Erythroblast (primary cell): Measurements from ENCODE around the gene NKPD1.

Experiments
- DNase-seq, 2 experiments: peaks; one replicate each; lab custom pipeline; 2025; lab: John Stamatoyannopoulos, UW
- GATA1 ChIP-seq: IDR thresholded peaks from 2 replicates; pipeline ENCODE4 v1.6.1; 2011; ENCODE audit warnings: low read depth, mild to moderate bottlenecking, control low read depth, low read length, moderate library complexity
- POLR2A ChIP-seq: IDR thresholded peaks from 2 replicates; pipeline ENCODE4 v1.6.1; 2011; ENCODE audit warnings: mild to moderate bottlenecking, low read length

Gene NKPD1

DNA sequence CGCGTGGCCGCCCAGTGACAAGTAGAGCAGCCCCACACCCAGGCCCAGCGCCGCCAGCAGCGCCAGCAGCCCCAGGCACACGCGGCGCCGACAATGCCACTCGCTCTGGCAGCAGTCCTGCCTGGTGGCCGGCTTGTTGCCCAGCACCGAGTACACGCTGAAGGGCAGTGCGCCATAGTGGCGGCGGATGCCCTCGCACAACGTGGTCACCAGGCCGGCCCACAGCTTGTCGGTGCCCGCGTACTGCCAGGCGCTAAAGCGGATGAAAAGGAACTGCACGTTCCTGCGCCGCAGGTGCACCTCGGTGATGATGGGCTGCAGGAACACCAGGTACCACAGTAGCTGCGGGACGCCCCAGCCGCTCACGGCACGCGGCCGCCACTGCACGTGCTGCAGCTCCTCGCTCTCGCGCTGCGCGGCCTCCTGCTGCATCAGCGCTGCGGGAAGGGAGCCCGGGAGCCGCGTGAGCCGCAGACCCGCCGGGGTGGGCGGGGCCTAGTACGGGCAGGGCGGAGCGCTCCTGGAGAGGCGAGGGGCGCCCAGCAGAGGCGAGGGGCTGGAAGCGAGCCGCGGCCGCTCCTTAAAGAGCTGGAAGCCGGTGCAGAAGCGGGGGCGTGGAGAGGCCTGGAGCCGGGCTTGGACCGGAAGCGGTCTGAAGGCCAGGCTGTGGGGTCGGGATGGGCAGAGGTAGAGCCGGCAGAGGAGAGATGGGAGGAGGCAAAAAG, 7.3 kb downstream of the NKPD1 start:
- TF ChIP-seq POLR2A, result no peak
- DNase-seq, result peak; percentile 45 to 50

DNA sequence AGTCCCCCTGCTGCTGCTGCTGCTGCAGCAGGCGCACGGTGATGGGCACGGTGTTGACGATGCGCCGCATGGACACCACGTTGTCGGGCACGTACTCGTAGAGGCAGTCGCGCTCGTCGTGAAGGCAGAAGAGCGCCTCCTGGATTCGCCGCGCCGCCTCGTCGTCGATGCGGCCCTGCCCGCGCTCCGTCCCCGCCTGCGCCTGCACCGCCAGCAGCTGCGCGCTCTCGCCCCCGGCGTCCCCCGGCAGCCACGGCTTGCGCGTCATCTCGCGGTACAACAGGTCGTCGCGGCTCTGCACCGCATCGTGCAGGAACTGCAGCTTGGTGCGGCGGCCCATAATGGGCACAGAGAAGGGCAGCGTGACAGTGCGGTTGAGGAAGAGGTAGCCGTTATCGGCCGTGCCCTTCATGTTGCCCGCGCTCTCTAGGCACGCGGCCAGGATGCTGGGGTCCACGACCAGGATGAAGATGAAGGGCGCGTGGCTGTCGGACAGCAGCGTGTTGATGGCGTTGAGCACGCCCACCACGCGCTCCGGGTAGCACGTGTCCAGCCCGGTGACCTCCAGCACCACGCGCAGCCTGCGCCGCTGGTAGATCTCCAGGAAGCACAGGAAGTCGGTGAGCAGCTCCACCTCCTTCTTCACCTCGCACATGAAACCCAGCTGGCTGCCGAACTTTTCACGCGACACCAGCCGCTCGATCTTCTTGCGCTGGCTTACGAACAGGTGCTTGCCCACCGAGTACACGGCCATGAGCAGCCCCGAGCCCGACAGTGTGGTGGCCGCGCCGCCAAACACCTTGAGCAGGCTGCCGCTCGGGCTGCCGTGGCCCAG, 8.1 kb downstream of the NKPD1 start:
- DNase-seq, result peak; percentile 53 to 69
- TF ChIP-seq POLR2A, result no peak
- no peak for TF ChIP-seq GATA1

DNA sequence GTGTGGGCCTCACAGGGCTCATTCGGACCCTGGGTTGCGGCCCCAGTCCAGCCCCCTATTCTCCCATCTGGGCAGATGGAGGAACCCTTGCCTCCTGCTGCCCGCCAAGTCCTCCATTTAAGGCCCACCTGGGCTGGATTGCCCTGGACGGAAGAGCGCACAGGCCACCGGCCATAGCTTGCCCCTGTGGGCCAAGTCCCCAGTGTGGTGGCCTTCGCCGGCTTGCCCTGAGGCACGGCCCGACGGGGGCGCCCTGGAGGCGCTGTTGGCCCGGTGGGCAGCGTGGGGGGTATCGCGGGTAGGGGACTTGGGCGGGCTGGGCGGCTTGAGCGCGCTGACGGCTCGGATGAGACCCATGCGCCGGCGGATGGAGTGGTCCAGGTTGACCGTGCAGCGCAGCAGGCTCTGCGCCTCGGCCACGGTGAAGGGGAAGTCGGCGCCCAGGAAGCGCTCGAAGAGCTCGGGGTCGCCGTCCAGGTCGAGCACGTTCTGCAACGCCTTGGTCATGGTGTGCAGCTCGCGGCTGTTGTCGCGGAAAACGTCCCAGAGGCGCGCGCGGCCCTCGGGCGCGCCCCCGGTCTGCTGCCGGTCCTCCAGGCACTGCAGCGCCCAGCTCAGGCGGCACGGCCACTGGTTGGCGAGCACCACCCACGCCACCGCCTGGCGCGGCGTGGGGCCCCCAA, 8.8 kb downstream of the NKPD1 start:
- DNase-seq, result no peak
- TF ChIP-seq GATA1, result no peak
- no peak for TF ChIP-seq POLR2A

DNA sequence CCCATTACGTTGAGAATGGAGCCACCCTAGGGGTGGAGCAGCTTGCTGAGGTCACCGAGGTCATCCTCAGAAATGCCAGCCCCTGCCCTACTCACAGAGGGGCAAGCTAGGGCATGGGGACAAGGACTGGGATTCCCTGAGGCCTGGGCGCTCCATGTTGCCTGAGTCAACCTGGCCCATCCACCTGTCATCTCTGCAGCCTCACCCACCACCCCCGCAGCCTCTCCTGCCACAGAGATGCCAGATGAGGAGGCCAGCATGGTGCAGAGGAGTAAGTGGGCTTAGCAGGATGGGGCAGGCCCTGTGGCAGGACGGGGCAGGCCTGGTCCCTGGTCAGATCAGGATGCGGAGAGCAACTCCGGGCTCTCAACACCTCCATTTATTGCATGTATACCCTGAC, 9.5 kb downstream of the NKPD1 start:
- TF ChIP-seq GATA1 (no peak), POLR2A (no peak)
- DNase-seq, result no peak

DNA sequence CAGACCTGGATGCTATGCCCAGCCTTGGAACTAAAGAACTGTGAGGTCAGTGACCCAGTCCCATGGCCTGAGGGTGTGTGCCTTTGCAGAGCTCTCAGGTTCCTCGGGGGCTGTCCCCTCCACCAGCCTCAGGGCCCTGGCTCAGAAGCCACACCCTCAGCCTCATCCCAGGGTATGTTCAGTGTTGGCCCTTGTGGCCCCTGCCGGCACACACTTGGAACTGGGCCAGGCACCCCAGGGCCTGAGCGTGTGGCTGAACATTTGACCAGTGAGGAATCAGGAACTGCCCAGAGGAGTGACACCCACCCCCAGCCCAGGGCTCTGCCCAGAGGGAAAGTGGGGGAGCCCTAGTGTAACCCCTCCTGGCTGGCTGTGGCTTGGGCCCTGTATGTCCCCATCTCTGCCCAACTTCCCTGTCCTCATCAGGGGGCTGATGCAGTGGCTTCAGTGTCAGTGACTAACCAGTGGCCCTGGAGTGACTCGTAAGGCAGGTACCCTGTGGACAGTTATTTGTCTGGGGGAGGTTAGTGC, 10.0 kb downstream of the NKPD1 start:
- TF ChIP-seq GATA1 (no peak), POLR2A (no peak)
- DNase-seq, result no peak

DNA sequence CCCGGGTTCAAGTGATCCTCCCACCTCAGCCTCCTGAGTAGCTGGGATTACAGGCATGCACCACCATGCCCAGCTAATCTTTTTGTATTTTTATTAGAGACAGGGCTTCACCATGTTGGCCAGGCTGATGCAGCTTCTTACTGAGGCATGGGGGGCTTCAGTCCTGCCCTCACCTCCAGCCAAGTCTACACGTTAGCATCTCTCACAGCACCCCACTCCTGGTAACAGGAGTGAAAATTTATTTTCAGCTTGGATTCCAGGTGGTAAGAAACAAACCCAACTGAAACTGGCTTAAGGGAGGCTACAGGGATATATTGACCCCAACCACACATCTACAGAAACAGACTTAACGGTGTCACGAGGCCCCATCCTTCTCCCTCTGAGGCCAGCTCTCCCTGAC, 10.6 kb downstream of the NKPD1 start:
- no peak for DNase-seq
- no peak for TF ChIP-seq GATA1
- TF ChIP-seq POLR2A, result no peak

DNA sequence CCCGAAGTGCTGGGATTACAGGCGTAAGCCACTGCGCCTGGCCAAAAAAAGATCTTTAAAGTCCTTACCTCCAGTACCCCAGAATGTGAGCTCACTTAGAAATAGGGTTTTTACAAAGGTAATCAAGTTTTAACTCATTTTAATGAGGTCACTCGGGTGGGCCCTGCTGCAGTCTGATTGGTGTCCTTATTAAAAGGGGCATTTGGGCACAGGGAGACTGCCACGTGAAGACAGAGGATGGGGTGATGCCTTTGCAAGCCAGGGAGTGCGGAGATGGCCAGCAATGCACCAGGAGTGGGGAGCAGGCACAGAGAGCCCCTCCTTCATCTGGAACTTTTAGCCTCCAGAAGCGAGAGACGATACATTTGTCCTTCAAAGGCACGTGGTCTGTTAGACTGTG, 11.7 kb downstream of the NKPD1 start:
- TF ChIP-seq GATA1, result no peak
- TF ChIP-seq POLR2A, result no peak
- DNase-seq, result no peak

DNA sequence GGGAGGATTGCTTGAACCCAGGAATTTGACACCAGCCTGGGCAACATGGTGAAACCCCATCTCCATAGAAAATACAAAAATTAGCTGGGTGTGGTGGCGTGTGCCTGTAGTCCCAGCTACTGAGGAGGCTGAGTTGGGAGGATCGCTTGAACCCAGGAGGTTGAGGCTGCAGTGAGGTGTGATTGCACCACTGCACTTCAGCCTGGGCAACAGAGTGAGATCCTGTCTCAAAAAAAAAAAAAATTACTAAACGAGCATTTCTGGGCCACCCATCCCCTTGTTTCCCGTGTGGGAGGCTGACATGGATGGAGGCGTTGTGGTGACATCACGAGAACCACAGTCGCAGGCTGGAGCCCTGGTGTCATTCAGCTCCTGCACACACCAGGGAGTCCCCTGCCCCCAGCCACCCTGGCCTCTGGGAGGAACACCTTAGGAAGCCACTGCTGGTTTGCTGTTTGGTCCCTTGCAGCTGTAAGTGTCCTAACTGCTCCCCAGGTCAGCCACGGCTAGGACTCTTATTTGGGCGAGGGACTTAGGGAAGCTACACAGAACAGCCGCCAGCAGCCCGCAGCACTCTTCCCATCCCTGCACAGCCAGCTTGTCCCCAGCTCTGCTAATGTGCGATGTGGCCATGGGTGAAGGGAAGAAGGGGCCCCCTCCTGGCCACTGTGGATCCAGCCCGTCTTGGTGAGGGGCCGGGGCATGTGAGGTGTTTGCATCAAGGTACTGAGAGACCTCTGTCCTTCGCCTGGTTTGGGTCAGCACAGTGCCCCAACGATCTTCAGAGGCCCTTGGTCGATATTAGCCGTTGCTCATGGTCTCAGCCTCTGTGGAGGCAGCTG, 12.7 kb downstream of the NKPD1 start:
- DNase-seq, result no peak
- TF ChIP-seq POLR2A (no peak), GATA1 (no peak)

DNA sequence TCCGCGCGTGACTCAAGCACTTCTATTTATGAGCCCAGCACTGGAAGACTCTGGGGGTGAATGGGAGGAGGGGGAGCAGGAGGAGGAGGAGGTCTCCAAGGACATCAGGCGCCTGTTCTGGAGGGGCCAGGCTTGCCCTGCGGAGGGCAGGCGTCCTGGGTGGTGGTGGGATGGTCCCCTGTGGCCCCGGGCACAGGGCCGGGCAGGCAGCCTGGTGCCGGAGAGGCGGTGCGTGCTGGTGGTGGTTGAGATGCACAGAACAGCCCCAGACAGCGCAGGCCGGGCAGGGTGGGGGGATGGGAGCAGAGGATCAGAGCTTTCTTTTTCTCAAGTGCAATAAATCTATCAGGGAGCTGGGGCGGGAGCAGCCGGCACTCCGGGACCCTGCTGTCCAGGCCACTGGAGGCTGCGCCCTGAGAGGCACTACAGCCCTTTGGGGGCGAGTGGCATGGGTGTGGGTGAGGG, 14.0 kb downstream of the NKPD1 start:
- no peak for DNase-seq

DNA sequence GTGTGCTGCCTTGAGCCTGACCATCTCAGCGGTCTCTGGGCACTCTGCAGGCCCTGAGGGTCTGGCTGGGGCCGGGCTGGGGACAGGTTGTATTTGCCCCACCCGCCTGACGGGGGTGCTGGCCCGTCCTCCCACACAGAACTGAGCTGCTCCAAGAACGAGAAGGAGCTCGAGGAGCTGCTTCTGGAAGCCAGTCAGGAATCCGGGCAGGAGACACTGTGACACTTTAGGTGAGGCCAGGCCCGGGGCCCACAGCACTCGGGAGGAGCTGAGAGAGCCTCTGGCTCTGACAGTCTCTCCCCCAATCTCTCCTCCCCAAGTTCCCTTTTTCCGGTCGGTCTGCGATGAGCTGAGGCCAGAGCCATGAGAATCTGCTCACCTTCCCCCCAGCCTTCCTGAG, 14.5 kb downstream of the NKPD1 start:
- DNase-seq, result no peak
- TF ChIP-seq GATA1, result no peak
- TF ChIP-seq POLR2A, result no peak

More for the DNA sequence above, 14.0 kb downstream of the NKPD1 start:
- TF ChIP-seq GATA1, result no peak
- TF ChIP-seq POLR2A, result no peak

DNA sequence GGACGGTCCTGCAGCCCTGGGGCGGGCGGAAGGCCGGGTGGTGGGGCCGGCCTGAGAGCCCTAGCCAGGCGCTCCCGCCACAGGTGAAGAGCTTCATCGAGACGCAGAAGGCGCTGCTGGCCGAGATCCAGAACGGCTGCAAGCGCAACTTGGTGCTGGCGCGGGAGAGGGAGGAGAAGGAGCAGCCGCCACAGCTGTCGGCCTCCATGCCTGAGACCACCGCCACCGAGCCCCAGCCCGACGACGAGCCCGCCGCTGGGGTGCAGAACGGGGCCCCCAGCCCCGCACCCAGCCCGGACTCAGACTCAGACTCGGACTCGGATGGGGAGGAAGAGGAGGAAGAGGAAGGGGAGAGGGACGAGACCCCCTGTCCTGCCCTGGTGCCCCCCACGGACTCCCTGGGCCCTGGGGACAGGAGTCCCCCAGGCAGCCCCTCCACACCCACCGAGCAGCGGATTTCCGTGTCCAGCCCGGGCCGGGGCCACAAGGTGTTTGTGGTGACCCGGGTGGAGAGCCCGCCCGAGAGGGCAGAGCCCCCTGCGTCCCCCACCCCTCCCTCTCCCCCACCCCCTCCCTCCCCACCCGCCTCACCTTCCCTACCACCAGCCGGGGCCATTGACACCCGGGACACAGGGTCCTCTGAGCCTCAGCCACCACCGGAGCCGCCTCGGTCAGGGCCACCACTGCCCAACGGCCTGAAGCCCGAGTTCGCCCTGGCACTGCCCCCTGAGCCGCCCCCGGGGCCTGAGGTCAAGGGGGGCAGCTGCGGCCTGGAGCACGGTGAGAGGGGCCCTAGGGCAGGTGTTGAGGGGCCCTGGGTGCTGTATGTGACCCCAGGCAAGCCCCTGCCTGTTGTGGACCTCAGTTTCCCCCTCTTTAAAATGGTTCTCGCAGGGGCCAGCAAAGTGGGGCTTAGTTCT, 15.3 kb downstream of the NKPD1 start:
- DNase-seq, result no peak
- TF ChIP-seq POLR2A (no peak), GATA1 (no peak)
